GM12872 (cell line): ENCODE measurements around the gene RNF166.
A peak's percentile ranks its signal among the peaks of the same experiment; 100 is the strongest.

Experiments used
- TF ChIP-seq, protein P1 (sequence below): IDR thresholded peaks from 3 replicates; pipeline ENCODE4 v1.5.1; 2011; ENCODE audit warnings: low read depth, mild to moderate bottlenecking, low read length, moderate library complexity; ENCODE audit not compliant: insufficient read depth

The RNF166 gene

DNA sequence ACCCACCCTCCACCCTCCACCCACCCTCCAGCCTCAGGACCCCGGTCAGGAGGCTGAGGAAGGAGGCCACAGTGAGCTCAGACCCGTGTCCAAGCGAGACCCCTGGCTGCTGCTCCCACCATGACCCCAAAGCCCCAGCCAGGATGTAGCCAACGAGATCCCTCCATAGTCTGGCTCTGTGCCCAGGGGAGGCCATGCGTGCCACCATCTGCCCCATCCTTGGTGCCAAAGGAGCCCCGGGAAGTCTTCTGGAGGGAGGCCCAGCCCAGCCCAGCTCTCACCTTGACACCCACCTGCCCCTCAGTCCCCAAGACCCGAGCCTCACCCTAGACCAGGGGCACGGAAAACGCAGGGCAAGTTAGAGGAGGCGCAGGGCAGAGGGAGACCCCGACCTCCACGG lies 44.6 kb upstream of the RNF166 start:
- TF ChIP-seq, protein P1, sequence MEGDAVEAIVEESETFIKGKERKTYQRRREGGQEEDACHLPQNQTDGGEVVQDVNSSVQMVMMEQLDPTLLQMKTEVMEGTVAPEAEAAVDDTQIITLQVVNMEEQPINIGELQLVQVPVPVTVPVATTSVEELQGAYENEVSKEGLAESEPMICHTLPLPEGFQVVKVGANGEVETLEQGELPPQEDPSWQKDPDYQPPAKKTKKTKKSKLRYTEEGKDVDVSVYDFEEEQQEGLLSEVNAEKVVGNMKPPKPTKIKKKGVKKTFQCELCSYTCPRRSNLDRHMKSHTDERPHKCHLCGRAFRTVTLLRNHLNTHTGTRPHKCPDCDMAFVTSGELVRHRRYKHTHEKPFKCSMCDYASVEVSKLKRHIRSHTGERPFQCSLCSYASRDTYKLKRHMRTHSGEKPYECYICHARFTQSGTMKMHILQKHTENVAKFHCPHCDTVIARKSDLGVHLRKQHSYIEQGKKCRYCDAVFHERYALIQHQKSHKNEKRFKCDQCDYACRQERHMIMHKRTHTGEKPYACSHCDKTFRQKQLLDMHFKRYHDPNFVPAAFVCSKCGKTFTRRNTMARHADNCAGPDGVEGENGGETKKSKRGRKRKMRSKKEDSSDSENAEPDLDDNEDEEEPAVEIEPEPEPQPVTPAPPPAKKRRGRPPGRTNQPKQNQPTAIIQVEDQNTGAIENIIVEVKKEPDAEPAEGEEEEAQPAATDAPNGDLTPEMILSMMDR: no peak

DNA sequence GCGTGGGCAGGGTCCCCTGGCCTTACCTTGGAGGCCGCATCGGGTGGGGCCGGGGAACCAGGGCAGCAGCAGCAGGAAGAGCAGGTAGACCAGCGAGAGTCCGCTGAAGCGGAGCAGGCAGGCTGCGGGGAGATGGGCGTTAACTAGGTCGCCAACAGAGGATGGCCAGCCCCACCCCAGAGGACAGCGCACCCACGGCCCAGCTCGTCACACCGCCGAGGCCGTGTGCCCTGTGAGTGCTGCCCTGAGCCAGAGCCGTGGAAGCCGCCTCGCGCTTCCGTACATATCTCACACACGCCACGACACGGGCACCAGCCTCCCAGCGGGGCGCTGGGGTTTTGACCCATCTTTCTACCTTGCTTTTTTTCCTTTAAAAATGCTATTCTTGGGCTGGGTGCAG lies 43.1 kb upstream of the RNF166 start:
- TF ChIP-seq, protein P1: no peak

DNA sequence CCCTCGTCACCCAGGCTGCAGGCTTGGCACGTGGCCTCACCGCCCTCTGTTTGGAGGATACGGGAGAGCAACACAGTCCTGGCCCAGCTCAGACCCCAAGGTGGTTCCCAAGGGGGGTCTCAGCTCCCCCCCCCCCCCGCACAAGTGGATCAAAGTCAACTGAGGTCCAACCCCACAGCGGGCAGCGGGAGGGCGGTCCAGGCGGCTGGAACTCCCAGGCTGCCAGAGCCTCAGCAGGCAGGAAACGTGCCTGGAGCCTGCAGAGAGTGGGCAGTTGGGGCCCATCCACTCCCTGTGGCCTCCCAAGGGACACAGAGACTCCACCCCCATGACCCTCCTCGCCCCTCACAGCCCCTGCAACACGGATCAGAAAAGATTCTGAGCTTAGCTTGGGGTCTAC lies 42.2 kb upstream of the RNF166 start:
- TF ChIP-seq, protein P1: no peak

- TF ChIP-seq, protein P1: peak; percentile 52
Observed at GRCh38 chr16:88747588-88748301, 41.5 kb upstream of the RNF166 start.

DNA sequence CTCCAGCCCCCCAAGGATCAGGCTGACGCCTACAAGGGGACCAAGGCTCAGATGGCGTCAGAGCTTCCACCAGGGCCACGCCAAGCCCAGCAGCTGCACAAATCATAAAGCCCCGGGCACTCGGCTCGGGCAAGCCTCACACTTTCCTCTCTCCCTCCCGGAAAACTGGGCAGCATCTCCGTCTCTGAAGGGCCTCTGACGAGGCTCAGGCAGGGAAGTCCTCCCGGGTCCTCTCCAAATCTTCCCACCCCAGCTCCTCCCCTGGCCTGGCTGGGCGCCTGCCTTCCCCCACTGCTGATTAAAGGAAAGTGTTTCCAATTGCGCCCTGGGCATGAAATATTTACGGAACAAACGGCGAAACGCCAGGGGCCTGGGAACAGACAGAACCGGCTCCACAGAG lies 40.3 kb upstream of the RNF166 start:
- TF ChIP-seq, protein P1: no peak

- TF ChIP-seq, protein P1: no peak
Observed at GRCh38 chr16:88744577-88745521, 38.6 kb upstream of the RNF166 start.
